ENCODE data around the gene UNC5CL.
A peak's percentile ranks its signal among the peaks of the same experiment; 100 is the strongest.

UNC5CL gene, protein sequence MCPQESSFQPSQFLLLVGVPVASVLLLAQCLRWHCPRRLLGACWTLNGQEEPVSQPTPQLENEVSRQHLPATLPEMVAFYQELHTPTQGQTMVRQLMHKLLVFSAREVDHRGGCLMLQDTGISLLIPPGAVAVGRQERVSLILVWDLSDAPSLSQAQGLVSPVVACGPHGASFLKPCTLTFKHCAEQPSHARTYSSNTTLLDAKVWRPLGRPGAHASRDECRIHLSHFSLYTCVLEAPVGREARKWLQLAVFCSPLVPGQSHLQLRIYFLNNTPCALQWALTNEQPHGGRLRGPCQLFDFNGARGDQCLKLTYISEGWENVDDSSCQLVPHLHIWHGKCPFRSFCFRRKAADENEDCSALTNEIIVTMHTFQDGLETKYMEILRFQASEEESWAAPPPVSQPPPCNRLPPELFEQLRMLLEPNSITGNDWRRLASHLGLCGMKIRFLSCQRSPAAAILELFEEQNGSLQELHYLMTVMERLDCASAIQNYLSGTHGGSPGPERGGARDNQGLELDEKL

DNA sequence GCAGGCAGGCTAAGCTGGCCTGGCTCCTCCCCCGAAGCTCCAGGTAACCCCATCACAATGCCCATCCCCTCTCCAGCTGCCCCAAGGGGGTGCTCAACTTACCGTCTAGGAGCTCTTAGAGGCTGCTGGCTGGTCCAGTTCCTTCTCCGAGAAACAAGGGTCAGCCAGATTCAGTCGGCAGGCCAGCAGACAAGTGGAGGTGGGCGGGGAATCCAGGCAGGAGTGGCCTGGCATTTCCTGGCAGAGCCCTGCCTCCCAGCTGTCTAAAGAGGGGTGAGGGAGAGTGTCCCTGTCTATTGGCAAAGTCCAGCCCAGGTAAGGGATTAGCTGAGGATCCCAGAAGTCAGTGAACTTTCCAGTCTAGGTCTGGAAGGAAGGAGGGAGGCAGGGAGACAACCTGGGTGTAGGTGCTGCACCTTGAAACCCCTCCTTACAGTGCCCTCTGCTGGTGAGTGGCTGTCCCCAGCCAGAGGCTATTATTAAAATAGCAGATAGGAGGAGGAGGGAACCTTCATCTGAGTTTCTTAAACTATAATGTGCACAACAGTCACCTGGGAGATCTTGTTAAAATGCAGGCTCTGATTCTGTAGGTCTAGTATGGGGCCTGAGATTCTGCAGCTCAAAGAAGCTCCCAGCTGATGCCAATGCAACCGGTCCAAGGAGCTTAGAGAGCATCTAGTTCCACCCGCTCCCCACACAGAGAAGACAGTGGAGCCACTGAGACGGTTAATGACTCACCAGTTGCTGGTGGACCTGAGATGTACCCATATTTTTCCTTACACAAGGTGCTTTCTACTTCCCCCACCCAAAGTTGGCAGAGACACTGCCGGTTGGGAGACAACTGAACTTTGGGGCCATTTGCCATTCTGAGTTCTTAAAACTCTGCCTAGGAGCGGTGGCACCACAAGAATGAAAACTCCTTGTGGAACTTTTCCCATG is at the start of gene UNC5CL:
TSS of gene UNC5CL (minus strand) at position 162 of the 939 bp plus-strand sequence. CDS start 4,147 bp downstream, outside the sequence.
- DNase-seq (ENCODE audit: low spot score) = peak; percentile 46

DNA sequence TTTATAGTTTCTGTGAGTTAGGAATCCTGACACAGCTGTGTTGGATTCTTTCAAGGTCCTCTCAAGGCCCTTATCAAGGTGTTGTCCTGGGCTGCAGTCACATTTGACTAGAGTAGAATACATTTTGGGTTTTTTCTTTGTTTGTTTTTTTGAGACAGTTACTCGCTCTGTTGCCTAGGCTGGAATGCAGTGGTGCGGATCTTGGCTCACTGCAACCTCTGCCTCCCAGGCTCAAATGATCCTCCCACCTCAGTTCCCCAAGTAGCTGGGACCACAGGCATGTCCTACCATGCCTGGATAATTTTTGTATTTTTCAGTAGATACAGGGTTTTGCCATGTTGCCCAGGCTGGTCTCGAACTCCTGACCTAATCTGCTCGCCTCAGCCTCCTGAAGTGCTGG is 49.4 kb upstream of the UNC5CL start:
- no peak for DNase-seq (ENCODE audit: low spot score)

DNA sequence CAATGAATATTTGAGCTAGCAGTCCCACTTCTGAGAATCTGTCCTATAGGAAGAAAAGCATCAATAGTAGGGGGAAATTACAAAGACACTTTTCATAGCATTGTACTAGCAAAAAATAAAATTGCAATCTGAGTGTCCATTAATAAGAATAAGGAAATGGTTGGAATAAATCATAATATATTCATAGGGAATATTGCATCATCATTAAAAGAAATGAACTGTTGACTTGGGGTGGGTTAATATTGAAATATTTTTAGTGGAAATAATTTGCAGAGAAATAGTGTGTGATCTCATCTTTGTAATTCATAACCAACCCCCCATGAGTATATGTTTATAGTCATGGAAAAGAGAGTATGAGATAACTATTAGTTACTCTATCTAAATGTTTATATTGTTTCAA is 46.2 kb upstream of the UNC5CL start:
- DNase-seq (ENCODE audit: low spot score) = no peak

DNA sequence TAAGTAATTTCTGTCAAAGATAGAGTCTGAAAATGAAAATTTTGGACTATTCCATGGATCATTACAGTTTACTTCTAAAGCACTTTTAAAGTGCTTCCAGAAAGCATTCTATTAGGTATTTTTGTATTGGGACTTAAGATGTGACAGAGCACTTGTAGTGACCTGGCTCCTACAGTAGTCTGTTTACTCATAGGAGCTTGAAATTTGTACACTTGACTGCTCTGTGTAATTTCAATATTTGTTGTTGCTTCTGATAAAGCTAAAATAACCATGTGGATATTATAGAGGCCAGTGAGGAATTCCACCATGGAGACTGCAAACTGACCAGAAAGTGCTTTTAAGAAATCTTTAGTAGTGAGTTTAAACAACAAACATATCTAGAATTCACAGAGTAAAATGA is 44.1 kb upstream of the UNC5CL start:
- no peak for DNase-seq (ENCODE audit: low spot score)

DNA sequence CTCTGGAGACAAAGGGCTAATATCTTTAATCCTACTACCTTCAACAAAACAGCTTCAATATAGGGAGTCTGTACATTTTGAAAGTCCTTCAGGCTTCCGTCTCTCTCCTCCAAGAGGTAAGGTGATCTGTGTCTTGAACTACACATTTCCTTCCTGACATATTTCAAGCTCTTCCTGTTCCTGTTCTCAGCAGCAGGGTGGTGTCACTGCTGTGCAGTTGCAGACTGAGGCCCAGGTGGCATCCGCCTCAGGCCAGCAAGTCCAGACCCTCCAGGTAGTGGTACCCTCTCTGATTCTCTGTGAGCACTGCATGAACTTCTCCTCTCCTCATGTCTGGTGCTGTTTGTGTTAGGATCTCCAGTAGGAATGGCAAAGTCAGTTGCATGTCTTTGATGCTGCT is 41.6 kb upstream of the UNC5CL start:
- DNase-seq (ENCODE audit: low spot score) = no peak

DNA sequence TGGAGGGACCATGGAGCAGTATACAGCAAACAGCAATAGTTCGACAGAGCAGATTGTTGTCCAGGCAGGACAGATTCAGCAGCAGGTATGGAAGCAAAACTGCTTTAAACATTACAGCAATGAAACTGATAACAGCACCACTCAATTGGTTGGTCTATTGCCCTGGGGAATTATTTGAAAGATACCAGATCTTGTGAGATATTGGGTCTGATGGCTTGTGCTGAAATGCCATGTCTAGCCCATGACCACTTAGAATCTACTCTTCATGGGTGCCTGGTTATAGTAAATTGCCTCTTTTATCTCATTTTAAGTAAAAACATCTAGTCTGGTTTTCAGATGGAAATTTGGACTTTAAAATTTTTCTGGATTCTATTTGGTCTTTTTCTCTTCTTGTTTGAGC is 40.1 kb upstream of the UNC5CL start:
- DNase-seq (ENCODE audit: low spot score) = no peak

DNA sequence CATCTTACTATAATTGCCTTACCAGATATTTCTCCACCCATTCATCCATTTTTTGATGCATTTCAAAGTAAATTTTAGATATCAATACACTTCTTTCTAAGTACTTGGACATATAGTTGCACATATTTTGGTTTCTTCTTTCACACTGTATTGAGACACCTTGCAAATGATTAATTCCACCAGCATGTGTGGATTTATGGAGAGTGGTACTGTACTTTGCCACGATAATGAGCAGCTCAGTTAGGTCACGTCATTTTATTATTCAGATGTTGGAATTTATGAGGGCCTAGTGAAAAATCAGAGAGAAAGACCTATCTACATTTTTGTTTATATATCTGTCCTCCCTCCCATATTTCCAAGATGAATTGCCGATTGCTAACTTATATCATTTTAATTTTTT is 39.1 kb upstream of the UNC5CL start:
- no peak for DNase-seq (ENCODE audit: low spot score)

DNA sequence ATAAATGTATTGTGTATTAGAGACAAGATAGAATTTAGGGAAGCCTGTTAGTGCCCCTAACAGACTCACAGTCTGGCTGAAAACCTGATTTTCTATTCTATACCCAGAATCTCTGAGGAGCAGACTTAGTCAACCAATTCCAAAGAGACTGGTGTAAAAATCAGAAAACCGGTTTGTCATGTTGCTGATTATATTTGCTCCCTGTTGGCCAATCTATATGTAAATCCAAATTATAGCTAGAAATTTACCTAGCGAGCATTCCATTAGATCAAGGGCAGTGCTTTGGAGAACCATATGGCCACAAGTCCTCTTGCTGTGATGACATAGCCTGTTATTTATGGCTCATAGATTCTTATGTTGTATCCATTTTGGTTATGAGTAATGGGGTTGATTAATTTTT is 38.5 kb upstream of the UNC5CL start:
- no peak for DNase-seq (ENCODE audit: low spot score)

DNA sequence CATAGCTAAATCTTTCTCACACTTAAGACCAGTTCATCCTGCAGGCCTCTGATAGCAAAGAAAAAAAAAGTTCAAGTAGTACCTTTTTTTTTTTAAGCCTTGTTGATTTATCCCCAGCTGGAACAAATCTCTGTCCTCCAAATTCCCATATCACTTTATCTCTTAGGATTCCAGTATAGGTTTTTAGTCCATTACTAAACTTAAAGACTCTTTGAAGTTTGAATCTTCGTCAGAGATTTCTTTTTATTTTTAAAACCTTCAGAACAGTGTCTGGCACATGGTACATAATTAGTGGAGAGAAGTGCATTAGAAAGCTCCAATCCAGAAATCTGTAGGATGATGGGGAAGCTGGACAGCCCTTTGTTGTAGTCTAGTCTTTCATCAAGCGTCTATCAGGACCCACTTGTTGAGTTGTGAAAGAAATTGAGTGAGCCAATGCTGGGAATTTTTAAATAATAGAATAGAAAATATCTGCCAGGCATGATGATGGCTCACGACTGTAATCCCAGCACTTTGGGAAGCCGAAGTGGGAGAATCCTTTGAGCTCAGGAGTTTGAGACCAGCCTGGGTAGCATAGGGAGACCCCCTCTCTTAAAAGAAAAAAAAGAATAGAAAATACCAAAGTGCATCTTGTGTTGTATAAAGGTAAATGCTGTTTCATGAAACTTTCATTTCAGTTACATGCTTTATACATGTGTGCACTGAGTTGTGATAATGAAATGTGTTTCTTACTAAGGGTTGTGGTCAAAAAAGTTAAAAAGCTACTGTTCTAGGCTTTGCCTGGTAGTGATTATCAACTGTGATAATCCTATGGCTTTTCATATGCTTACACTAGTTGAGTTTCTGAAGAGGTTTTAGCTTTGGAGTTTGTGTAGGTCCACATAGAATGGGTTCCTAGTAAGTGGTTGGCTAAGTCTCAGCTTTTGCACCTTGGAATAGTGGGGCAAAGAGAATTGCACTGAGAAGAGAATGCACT is 36.9 kb upstream of the UNC5CL start:
- no peak for DNase-seq (ENCODE audit: low spot score)

DNA sequence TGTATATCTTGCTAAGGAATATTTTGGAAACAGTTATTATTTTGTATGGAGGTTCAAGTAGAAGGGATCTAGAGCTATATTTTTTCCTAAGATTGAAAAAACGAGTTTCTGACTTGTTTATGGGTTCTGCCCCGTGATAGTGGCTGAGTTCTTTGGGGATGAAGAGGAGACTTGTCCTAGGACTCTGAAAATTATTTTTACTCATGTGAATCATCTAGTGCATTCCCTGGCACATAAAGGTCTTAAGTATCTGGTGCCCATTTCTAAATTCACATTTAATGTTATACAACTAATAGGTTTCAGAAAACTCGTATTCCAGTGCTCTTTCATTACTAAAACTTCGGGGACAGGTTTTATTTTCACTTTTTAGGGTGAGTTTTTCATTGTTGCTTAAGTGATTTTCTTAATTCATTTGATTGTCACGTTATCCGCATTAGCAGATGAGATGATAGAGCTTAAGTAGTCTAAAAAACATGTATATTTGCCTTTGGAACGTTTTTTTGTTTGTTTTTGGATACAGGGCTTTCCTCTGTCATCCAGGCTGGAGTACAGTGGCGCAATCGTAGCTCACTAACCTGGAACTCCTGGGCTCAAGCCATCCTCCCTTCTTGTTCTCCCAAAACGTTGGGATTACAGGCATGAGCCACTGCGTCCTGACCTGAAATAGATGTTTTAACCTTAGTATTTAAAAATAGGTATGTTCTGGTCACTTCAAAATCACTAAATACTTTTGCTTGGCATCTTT is 35.8 kb upstream of the UNC5CL start:
- no peak for DNase-seq (ENCODE audit: low spot score)

DNA sequence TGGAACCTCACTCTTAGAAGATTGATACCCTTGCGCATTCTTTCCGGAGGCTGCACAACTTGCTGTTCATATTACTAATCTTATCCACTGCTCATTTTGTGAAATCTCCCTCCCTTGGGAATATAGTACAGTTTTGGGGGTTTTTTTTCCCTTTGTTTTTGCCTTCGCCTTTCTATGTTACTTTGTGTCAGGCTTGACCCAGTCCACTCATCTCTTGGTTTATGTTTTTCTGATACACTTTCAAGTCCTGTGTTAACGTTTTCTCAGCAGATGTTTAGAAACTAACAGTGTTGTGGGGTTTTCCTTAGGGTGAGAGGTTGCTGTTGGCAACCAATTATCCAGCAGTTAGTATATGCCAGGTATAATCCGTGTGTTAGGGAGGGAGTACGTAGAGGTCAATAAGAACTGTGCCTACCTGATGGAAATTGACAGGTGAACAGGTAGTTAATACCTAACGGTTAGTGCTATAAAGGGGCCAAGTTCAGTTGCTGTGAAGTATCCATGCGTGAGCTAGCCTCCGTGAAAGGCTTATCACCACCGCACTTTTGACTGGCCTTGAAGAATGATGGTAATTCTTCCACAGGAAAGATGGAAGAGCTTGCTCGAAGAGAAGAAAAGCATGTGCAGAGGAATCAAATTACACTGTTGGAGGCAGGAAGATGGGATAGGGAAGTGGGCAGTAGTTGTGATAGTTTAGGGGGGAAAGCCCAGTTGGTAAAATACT is 35.1 kb upstream of the UNC5CL start:
- no peak for DNase-seq (ENCODE audit: low spot score)

DNA sequence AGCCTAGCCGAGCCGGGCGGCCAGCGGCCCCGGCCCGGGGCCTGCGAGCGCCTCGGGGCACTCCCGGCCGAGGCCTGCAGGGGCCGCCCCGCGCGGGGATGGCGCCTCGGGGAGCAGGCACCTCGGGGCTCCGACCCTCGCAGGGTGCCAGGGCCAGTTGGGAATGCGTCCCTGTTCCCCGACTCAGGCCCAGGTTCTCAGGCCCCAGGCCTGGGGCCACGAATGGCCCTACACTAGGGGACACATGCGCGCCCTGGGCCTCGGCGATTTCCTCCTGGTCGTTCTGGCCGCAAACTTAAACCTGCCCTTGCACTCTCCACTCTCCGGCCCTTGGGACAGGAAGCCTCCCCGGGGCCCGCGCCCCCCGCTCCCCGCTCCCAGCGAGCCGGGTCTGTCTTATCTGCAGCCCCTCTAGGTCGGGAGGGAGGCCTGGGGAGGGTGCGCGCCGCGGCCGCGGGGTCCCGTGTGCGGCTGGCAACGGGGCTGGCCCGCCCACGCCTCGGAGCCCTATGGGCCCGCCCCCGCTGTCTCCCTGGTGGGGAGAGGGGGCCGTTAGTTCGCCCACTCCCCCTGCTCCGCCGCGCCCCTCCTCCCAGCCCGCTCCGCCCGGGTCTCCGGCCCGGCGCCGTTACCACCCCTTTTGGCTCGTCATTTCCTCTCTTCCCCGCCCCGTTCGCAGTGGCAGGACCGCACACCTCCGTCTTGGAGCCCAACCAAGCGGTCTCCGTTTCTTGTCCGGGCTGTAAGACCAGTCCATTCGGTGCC is 34.4 kb upstream of the UNC5CL start:
- DNase-seq (ENCODE audit: low spot score) = peak; percentile 44

DNA sequence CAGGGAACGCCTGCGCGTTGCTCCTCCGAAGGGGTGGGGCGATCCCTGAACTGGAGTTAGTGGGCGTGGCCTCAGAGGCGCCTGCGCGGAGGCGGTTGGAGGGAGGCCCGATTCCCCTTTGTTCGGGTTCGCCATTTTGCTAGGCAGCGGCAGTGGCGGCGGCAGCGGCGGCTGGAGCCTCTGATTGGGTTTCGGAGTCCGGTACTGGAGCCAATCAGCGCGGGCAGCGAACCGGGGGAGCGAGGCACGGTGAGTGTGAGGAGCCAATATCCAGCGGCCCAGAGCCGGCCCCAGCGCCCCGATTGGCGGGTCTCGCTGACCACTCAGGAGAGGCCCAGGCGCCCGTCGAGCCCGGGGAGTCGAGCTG is 33.8 kb upstream of the UNC5CL start, which contains the start of gene NFYA:
TSS of gene NFYA (plus strand) at position 139 of the 367 bp plus-strand sequence. CDS start 6,116 bp downstream, outside the sequence.
- DNase-seq (ENCODE audit: low spot score) = peak; percentile 80

DNA sequence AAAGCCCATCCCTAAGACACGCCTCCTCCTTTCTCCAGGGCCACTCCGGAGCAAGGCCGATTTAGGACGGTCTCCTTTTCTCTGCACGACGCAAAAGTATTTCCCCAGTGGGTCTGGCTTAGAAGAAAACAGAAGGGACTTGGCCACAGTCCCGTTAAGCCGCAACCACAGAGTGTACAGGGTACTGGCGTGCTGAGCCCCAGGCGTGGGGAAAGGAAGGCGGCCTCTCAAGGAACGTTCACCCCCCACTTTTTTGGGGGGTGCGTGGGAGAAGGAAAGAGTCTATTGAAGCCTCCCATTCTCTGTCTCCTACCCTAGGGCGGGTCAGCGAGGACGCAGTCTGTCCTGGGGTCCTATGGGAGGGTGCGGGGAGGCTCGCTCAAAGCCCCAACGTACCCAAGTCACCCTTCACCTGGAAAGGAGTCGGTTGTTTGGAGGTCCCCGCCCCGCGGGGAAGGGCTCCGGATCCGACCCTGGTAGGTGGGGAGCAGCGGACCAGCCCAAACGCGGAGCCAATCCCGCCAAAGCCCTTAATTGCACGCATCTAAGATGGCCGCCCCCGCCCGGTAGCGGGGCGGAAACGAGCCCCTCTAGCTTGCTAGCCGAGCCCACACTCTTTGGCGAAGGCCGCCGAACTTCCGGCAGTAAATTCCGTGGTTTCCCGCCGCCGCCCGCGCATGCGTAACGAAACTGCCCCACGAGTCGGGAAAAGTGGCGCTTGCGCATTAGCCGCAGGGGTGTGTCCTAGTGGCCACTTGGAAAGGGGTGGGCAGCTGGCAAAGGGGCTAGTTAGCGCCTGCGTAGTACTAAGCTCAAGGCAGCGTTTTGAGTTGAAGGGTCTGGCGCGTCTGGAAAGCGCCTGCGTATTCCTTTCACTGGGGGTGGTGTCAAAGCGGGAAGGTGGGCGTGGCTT is 33.2 kb upstream of the UNC5CL start, which contains the start of gene OARD1:
TSS of gene OARD1 (minus strand) at position 434 of the 913 bp plus-strand sequence. CDS start 722 bp downstream, outside the sequence.
- DNase-seq (ENCODE audit: low spot score) = peak; percentile 70

DNA sequence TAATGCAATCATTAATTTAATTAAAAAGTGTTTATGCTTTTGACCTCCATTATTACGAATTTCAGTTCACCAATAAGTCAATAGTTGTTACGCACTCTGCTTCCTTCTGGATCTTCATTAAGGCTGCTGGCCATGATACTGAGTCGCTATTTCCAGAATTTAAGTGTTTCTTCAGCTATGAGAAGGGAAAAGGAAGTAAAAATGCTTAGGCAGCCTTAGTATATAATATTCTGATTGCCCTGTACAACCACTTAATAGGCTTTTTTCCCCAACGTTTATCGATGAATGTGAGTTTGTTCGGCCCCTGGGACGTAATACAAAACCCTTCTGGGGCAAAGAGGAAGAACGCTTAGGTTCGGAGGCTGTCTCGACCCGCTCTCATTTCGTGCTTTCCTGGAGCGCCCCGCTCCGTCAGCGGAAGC is 32.5 kb upstream of the UNC5CL start:
- DNase-seq (ENCODE audit: low spot score) = no peak

DNA sequence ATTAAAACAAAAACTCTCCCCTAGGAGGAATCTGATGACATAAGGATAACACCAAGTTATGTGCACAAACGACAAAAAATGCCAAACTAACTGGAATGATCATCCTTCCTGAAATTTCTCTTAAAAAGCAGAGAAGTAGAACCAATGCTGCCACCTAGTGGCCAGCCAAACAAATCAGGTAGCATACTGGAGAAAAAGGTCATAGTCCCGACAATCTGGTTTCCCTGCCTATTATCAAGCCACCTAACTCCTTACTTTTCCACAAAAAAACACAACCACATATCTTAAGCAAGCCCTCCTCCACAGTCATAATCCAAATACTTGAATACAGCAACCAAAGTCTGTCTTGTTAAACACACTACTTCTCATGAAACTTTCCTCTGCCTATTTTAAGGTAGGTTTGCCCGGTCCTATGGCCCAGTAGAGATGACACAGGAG is 27.9 kb upstream of the UNC5CL start:
- DNase-seq (ENCODE audit: low spot score) = no peak

DNA sequence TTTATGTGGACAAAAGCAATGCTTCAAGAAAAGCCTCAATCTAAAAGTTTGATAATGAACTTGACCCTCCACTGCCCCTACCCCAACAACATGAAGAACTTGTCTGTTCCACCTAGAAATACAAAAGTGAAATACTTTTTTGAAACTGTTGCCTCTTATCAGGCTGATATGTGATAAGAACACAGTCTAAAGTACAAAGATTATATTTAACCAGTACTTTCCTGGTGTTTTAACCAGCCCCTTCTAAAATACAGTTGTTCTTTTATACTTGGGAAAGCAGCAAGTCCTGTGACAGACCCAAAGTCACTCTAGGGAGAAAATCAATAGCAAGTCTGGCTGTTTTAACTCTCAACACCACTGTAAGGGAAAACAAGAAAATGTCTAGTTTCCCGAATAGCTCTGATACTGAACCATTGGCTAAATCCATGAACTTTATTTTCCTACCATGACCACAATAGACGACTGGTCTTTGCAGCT is 26.6 kb upstream of the UNC5CL start:
- DNase-seq (ENCODE audit: low spot score) = no peak

DNA sequence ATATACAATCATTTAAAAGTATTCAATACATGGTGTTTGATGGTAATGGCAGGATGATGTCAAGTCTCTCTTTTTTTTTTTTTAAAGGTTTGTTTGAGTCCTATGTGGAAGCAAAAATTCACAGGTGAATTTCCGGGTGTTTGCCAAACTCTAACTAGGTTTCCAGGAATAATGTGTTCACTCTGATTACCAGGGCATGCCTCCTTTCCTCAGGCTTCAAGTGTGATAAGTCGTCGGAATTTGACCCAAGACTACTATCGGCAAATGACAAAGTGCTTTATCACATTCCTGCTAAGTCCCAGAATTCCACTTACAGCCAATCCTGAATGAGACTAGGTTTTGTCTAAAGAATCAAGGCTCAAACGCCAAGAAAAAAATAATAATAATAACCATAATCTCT is 25.8 kb upstream of the UNC5CL start:
- DNase-seq (ENCODE audit: low spot score) = no peak

Data from HuH-7.5 (cell line).